Measurements from ENCODE around the gene SORCS2.

- no peak for TF ChIP-seq POLR2AphosphoS5 (IDR thresholded peaks at IDR 0.05; ENCODE audit: borderline replicate concordance, low read depth, low read length)
- TF ChIP-seq EZH2 (IDR thresholded peaks at IDR 0.05), result no peak
- no peak for TF ChIP-seq FOXP2 (optimal IDR thresholded peaks at IDR 0.05; ENCODE audit: control extremely low read depth, extremely low read length, insufficient read depth)
Measured at GRCh38 chr4:7745301-7745885, 553.1 kb downstream of the SORCS2 start.

Measured in SK-N-MC (cell line).